Activated CD4-positive, alpha-beta T cell treated with anti-CD3 and anti-CD28 coated beads for 48 hours (primary cell): ENCODE results near the gene TMEM272.
A peak's percentile ranks its signal among the peaks of the same experiment; 100 is the strongest.

Experiments
- DNase-seq: peaks from one replicate; pipeline ENCODE4 v3.0.0-alpha.2; 2020

TMEM272 gene

DNA sequence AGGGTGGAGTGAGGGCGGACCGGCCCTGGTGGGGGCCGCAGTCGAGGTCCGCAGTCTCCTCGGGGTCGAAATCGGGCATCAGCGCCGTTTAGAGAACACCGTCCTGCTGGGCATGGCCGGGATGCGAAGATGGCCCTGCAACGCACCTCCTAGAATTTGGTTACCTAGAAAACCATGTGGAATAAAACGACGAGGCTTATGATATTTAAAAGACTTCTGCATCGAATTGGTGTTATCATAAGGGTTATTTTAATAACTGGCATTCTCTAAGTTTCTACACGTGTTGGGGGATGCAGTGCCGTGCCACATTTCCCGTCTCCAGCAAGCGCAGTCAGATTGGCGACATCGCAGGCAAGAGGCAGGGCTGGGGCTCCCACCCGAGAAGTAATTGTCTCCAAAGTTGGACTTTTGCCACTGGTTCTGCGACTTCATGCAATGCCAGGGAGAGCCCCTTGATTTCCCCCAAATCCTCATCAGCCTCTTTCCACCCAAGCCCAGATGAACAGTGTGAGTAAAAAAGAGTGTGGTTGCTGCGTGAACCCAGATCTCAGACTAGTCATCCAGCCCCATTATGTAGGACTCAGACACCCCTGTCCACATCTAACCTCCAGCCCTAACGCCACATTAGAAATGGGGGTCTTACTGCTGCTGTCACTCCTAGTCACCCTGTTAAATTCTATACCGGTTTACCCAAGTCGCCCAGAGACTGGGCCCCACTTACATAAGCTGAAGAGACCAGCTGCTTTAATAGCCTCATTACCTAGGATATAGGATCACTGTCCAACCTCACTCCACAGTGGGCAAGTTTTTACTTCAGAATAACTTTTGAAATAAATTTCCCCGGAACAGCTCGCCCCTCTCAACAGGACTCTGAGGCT, 40.4 kb downstream of the TMEM272 start:
- DNase-seq: peak; percentile 57

DNA sequence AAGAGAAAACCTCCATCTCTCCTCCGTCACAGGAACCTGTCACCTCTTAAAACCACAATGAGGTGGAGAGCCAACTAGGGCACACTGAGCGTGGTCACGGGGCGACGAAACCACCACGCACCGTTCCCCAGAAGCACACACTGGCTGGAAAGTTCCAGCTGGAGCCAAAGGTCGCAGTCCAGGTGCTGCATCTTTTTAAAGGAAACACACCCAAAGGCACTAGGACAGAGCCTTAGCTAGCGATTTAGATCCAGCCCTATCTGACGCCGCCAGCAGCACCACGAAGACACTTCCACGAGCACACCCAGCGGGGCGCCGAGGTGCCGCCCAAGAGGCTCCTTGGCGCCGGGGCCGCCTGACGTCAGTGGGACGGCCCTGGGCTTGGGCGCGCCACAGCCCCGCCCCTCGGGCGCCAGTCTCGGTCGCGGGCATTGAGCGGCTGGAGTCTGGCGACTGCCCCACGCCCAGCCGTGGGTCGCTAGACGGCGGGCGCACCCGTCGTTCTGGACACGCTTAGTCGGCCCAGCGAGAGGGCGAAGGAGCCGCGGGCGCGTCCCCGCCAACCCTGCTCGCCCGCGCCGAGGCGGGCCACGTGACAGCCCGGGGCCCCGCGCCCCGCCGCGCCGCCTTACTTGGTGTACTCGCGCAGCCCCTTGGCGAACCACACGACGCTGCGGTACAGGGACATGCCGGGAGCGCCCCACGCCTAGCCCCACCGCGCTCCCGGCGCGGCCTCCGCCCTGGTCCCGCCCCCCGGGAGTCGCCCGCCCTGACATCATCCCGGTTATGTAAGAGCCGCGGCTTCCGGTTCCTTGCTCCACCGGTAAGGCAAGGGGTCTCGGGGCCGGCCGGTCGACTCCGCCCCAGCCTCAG, 41.3 kb downstream of the TMEM272 start, which contains the start of gene DHRS12:
TSS of gene DHRS12 (minus strand) at position 742 of the 873 bp plus-strand sequence. CDS start 4,504 bp downstream, outside the sequence.
- peak; percentile 85 for DNase-seq

DNA sequence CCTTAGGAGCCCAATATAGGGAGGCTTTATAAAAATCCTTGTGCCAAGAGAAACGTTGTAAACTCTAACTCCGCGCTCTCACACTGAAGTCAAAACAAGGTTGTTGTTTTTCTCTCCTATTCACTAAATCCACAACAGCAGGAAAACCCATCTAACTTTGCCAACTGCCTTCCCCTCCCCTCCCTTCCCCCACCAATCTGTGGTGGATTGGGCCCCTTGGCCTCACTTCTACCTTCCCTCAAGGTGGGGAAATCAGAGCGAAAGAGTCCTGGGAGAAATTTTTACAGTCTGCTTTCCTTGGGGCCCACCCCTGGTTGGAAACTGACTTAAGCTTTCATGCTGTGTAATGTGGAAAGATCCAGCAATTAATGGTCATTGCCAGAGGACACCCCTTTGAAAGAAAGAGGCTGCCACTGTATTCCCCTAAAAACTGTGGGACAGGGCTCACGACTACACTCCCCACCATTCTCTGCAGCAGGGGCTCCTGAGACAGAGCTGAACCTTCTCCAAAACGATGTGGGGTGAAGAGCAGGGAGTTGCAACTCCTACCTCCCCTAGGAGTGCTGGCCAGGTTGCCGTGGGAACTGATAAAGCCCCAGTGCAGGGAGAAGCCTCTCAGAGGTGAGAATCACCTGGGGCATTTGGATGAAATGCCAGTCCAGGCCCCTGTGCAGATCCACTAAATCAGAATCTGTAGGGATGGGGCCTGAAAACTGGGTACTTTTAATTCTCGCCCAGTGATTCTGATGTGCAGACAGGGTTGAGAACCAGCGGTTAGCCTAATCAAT, 42.2 kb downstream of the TMEM272 start:
- DNase-seq: no peak

DNA sequence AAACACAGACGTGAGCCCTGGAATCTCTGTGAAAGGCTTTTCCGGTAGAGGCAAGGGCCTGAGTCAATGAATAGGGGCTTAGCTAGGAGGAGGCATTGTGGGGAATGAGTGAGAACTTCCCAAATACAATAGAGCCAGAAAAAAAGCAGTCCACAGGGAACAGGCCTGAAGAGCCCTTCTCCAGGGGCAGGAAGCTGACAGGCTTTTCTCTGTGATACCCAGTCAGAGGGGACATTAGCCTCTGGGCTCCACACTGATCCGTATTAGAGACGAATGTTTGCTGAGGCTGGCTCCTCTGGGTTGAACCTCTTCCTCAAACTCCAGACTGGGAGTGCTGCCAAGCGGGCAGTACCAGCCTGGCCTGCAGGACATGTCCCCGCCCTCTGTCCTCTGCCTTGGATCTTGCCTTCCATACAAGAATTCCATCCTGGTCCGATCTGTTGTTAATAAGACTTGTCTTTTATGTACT, 43.3 kb downstream of the TMEM272 start:
- no peak for DNase-seq

DNA sequence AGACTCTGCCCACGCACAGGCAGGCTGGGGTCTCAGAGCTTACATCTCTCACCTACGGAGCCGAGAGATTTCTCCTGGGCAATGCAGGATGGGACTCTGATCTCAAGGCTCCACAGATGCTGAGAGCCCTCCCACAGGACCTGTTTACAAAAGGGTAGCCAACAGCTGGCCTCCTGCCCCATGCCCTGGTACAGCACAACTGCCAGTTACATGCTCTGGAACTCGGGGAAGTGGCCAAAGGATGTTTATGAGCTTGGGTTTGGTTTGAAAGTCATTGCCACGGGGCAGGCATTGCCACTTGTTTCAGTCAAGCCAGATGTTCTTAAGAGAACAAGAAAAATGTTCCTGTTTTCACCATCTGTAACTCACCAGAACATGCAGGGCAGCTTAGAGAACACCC, 44.5 kb downstream of the TMEM272 start:
- no peak for DNase-seq

DNA sequence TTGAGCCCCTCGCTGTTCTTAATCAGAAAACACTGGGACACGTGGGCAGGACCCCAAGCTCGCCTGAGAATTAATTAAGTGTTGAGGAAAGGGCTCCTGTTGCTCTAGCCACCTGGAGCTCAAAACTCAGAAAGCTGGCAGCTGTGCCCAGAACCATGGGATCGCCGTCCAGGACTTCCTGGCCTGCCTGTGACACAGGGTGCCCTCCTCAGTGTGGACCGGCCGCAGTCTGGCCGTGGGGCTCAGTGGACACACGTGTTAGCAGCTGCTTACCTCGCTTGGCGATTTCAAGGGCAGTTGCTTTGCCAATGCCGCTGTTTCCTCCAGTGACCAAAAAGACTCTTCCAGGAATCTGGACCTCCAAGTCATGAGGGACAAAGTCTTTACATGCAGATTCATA, 45.7 kb downstream of the TMEM272 start:
- DNase-seq: no peak

DNA sequence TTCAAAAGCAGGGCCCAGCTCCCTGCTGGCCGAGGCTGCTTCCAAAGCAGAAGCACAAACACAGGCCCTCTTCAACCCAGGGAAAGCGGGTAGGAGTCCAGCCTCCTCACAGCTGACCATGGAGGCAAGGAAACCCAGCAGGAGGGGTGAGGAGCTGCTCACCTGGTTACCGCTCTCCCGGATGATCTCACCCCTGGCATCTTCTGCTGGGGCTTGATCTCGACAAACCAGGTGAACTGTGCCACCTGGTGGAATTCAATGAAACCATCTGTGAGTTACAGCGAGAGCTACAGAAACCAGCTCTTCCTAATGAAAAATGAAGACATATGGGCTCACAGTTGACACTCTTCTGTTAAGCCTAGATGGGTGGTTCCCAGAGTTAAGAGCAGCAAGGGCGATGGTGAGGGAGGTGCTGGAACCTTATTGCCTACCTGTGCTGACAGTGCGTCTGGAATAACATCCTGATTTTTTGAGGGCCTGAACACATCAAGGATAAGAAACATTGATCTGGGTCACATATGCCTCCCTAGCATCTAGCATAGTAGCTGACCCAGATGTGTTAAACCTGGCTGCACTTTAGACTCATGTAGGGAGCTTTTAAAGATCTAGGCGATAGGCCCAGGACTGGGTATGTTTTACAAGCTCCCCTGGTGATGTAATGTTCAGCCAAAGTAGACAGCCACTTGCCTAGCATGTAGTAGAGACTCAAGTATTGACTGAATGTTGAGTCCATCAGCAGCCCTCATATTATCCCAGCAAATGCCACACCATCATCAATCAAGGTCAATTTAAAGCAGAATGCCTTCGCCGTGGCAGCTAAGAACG, 47.1 kb downstream of the TMEM272 start:
- DNase-seq: peak; percentile 72

DNA sequence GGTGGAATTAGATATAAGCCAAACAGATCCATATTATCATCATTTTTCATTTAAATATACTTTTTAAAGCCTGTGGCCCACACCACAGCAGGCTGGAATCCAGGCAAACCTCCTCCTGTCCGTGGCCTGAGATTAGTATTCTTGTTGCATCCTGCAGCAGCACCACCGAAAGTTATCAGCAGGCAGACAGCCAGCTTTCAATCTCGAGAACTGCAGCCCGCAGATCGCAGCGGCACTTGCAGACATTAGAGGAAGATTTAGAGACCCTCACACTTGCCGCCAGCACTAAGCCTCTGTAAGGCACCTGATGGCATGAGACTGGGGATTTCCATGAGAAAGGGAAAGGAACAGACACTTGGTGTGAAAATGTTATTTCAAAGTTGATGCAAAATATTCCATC, 48.4 kb downstream of the TMEM272 start:
- DNase-seq: no peak

DNA sequence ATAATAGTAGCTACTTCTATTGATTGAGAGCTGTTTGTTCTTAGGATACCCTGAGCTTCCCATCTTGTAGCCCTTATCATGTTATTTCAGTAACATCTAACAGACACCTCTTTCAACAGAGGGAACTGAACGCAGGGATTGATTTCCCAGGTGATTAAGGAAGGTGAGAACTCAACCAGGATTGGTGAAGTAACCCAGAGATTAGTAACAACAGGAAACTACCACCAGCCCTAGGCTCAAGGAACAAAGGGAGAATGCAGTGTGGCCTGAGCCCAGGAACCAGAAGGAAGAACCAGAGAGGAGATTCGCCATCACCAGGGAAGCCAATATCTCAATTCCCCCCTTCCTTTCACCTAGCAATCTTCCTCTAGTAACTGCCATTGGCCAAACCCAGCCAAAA, 49.6 kb downstream of the TMEM272 start:
- no peak for DNase-seq

DNA sequence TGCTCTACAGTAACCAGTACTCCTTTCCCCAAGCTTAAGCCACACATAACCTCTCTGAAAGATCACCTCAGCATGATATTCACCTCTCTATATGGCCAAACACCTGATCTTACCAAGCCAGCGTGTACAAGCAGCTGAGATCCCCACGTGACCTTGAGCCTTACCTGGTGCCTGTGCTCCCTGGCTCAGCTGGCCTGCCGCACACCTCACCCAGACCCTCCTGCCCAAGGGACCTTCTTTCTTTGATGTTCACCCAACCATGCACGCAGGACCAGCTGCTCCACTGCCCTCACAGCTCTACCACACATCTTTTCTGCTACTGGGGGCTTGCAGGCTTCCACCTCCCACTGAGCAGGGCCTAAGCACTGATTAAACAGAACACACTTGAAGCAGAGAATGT, 50.0 kb downstream of the TMEM272 start:
- no peak for DNase-seq

DNA sequence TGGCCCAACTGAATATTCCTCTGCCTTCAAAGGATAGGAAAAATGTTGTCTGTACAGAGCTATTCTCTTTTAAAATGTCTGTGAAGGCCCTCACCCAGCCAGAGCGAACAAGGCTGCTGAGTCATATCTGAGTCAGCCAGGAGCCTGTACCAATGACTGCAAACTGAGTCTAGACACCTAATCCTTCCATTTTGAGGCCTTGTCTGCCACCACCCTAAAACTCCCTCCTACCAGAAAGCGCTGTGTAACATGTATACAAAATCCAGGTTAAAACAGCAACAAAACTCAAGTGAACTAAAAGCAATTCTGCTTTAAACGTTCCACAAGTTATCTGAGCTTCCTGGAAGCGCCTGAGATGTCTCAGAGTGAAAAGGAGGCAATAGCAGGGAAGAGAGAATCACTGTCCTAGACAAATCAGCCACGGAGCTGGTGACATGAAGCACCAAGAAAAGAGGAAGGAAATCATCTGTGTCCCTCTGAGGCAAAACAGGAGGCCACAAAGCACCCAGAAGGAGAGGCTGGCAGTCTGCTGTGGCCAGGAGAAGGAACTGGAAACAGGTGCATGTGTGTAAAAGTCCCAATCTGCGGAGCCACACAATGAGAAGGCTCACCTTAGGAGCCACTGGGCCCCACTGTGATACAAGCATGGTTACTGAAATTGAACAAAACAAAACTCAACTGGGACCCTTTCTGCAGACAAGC, 51.3 kb downstream of the TMEM272 start:
- DNase-seq: peak; percentile 79

DNA sequence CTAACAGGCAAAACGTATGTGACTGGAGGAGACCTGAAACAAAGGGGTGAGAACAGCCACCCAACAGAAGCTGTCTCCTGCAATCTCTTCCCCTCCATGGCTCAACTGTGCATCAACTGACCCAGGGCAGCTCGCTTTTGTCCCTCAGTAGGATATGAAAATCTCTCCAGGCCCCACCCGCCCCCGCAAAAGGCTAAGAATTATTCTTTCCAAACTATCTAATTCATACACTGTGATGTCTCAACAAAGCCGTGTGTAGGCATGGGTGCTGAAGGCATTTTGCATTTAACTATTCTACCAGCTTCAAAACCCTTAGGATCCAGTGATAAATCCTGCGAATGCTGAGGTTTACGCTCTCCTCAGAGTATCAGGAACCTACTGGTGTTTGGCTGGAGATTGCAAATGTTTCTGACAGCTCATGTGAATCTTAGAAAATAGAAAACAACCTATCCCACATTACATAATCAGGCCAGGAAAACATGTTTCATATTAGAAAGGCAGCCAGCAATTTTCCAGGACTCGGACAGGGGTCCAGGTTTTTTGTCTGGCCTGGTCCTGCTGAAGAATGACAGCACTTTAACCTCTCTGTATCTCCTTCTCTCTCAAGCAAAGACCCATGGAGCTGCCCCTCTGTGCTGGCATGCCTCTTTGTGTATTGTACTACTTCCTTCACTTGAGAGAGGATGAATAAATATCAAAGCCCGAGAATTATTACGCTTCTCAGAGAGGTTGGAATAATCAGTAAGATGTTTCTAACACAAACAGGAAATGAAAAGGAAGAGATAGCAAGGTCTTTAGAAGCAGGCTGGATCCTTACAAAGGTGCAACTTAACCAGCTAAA, 58.3 kb downstream of the TMEM272 start:
- no peak for DNase-seq

DNA sequence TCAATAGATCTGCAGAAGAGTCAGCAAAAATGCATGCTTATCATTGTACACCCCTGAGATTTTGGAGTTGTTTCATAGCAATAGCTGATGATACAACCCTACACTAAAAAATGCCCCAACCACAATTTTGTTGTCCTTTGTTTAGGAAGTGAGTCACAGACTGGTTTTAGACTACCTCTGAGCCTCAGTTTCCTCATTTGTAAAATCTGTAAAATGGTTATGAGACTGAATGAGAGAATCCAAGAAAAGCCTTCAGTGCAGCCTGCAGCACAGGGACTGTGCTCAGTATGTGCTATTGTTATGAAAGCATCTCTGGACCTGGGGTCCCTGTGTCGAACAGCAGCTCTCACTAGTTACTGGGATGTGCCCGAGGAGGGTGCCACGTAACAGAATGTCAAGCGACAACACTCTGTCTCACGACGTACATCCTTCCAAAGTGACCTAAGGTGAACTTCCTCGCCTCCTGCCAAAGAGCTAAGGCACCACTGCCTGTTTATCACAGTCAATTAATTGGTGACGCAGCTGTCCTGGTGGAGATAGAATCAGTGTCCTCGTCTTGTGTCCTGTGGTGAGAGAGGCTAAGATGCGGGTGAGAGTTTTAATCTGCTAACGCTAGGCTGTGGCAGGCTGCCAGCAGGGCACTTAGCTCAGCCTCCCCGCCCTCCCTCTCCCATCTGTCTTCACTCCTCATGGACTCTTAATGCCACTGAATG, 59.1 kb downstream of the TMEM272 start:
- DNase-seq: no peak

DNA sequence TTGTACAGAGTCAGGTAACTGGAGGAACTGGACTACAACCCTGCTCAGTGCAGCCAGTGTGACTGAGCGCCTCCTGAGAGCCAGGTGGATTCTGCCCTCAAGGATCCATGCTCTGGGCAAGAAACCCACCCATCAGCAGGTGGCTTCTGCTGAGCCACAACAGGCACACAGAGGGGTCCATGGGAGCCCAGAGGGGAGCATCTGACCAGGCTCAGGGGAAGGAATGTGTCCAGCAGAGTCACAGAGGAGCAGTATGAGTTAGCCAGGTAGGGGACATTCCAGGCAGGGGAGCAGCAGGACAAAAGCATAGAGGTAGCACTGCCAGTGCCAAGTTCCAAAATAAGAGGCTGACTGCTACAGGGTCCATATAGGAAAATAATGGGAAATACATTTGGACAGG, 60.9 kb downstream of the TMEM272 start:
- DNase-seq: no peak

DNA sequence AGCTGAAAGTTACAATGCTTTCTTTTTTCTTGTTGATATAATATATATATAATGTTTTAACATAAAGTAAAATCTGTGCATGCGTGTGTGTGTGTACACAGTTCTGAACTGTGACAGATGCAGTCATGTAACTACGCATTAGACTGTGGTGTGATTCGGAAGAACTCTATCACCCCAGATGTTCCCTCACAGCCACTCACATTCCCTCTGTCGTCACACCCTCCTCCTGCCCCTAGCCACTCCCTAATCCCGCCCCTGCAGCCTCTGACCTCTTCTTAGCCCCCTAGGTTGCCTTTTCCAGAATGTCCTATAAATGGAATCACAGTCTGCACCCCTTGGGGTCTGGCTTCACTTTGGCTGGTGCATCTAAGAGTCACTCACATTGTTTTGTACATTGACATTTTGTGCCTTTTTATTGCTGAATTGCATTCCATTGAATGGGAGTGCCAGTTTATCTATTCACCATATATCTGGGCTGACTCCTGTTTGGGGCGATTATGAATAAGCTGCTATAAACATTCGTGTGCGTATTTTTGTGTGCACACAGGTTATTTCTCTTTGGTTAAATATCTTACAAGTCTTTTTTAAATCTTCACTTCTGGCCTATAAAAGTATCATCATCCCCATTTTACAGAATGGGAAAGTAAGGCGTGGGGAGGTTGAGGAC, 61.4 kb downstream of the TMEM272 start:
- DNase-seq: no peak

DNA sequence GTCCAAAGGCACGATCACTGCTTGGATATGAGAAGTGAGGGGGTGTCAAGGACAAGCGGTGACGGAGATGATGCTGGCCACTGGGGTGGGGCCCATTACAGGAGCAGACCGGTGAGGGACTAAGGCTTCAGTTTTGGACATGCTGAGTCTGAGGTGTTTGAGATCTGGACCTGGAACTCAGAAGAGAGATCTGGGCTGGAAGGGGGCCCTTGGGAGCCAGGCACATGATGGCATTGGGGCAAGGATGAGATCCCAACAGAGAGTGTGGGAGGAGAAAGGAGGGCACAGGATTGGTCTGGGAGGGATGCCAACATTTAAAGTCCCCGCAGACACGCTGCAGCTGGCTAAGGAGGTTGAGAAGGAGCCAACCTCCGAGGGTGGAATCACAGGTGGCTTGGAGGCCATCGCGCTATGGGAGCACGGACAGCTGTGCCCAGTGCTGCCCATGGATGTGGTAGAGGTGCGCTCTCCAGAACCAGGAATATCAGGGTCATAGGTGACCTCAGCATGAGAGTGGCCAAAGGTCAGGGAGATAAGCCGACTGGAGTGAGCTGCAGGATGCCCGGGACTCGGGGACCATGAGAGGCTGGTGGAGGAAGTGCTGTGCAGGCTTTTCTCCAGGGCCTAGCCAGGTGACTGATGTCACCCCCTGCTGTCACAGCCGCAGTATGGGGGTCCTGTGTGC, 62.8 kb downstream of the TMEM272 start:
- no peak for DNase-seq

DNA sequence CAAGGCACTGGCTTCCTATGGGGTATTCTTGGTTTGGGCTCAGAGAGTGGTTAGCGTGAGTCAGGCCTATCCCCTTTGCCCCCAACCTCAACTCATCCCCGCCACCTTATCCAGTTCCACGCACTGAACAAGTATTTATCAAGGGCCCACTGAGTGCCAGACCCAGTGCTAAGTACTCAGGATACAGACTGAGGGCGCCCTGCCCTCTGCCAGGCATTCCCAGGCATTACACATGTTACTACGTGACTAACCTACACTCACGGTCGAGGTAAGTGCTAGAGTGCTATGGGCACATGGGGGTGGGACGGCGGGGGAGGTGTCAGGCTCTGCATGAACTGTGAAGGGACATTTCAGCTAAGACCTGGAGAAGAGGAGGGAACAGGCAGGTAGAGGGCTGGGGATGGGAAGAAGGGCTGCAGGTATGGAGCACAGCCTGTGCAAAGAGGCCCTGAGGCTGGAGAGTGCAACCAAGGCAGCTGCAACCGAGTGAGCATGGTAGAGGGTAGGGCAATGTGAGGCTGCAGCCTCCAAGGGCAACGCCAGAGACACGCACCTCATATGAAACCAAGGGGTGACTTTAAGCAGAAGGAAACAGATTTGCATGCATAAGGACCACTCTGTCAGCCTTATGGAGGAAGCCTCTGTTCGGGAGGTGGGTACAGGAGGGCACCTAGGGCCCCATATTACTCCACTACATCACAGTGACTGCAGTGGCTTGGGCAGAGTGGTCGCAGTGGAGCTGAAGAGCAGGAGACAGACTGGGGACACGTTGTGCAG, 63.5 kb downstream of the TMEM272 start:
- DNase-seq: peak; percentile 46

DNA sequence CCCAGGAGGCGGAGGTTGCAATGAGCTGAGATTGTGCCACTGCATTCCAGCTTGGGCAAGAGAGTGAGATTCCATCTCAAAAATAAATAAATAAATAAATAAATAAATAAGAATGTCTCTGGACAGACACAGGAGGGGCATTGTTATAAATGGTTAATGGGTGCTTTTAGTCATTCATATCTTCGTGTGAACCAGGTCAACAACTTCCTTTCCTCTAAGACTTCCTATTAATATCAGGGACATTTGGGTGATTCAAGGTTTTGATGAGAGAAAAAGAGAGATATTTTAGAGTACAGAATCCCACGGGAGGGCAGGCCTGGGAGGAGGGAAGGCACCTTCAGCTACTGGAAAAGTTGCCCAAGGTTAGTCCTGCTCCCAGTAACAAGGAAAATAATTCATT, 64.9 kb downstream of the TMEM272 start:
- DNase-seq: no peak
